ENCODE results near the gene C17orf114.

Gene C17orf114

DNA sequence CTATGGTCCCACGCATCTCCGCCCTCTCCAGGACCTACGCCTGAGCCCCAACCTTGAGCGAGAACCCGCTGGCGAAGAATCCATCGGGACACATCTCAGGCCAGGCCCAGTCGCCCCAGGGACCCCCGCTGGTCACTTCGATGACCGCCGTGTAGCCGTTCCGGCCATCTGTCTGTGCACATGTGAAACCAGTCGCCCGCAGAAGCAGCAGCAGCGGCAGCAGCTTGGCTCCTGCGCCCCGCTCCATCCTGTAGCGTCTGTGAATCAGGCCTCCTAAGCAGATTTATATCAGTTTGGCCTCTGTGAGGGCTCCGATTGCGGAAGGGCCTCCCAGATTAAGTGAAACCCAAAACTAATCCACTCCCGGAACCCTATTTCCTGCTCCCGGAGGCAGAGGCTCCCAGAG is 16.0 kb downstream of the C17orf114 start, which contains the start of gene VMO1:
Gene VMO1, minus strand, starts transcription at position 259 of the 406 bp plus-strand sequence. Its CDS starts 12 bp downstream, at position 247.
- DNase-seq = no peak

DNA sequence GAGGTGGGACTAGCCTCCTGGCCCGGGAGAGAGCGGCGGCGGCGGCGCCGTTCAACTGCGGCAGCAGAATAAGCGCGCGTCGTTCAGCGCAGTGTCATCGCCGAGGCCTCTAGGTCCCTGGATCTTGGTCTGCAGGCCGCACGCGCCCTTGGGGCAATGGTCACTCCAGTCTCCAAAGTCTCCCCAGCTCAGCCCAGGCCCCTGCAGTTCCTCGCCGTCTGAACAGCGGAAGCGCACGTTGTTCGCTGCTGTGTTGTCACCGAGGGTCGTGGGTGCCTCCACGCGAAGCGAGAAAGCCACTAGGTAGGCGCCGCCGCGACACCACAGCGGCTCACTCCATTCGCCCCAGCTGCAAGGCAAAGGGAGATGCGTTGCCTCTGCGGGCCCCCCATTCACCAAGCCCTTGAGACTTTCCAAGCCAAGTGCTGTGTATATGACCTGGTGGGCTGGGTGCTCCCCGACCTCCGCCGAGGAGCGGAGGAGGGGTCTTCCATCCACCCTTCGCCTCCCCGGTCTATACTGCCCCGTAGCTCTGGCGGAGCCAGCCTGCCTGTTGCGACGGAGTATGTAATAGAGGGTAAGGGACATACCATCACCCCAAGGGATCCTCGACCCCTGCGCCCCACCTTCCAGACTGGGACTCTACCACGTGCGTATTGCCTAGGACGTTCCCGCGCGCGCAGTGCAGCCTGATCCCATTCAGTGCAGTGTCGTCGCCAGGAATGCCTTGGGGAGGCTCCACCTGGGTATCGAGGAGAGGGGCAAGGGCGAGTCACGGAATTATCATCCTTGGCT is 16.6 kb downstream of the C17orf114 start:
- DNase-seq = no peak

DNA sequence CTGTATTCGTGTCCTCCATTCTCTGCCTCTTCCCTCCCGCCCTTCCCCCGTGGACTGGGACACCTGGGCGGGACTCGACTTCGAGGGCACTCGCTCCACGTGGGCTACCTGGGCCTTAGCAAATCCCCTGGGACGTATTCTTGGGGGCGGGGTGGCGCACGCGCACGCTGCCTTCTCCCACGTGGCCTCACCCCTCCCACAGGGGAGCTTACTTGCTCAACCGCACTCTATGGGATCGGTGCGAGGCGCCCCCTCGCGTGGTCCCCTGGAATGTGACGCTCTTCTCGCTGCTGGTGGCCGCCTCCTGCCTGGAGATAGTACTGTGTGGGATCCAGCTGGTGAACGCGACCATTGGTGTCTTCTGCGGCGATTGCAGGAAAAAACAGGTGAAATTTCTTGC is 19.5 kb downstream of the C17orf114 start:
- DNase-seq = no peak

DNA sequence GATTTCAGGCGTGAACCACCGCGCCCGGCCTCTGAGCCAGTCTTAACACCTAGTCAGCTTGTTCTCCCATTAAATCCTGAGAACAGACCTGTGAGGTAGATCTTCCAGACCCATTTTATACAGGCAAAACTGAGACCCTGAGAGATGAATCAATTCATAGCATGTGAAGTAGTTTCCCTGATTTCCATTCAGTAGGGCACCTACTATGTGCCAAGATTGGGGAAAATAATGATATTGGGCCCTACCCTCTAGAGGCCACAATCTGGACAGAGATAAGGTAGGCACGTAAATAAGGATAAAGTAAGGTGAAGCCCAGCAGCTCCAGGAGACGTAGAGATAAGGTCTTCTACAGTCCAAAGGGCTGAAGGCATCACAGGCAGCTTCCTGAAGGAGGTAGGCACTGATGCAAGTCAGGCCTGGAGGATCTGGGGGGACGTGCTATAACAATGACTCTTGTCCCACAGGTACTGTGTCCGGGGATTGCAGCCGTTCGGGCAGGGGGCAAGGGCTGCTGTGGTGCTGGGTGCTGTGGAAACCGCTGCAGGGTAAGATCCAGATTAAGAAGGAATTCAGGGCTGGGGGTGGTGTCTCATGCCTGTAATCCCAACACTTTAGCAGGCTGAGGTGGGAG is 21.7 kb downstream of the C17orf114 start:
- DNase-seq = no peak

DNA sequence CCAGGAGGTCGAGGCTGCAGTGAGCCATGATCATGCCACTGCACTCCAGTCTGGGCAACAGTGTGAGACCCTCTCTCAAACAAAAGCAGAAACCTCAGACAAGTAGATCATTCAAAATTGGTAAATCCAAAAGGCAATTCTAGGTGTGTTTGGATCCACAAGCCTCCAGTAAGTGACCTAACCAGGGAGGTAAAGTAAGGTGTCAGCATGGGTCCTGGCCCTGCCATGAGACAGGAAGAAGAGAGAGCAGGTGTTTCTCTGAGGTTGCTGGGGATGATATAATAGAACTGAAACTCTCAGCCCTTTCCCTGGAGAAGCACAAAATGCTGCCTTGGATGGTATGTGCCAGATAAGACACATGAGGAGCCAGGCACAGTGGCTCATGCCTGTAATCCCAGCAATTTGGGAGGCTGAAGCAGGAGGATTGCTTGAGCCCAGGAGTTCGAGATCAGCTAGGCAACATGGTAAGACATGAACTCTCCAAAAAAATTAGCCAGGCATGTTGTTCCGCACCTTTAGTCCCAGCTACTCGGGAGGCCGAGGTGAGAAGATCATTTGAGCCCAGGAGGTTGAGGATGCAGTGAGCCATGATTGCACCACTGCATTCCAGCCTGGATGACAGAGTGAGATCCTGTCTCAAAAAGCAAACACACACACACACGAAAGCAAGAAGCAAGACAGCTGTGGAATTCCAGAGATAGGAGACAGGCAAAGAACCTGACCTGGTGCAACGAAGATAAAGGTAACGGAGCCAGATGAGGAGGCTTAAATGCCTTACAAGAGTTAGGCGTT is 24.0 kb downstream of the C17orf114 start:
- DNase-seq = no peak

DNA sequence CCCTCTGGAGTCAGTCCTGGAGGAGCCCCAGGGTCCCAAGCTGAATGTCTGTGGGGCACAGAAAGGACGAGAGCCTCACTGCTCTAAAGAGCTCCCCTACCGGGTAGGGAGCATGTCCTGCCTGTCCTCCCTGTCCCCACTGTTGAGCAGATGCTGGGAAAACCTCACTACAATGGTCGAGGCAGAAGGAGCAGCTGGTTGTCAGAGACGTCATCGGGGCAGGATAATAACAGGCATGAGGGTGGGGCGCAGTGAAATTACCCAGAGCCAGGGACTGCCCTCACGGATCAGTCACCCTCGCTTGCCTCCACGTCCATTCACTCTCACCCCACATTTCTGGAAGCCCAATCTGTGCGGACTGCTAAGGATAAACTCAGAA is 29.9 kb downstream of the C17orf114 start:
- no peak for DNase-seq

DNA sequence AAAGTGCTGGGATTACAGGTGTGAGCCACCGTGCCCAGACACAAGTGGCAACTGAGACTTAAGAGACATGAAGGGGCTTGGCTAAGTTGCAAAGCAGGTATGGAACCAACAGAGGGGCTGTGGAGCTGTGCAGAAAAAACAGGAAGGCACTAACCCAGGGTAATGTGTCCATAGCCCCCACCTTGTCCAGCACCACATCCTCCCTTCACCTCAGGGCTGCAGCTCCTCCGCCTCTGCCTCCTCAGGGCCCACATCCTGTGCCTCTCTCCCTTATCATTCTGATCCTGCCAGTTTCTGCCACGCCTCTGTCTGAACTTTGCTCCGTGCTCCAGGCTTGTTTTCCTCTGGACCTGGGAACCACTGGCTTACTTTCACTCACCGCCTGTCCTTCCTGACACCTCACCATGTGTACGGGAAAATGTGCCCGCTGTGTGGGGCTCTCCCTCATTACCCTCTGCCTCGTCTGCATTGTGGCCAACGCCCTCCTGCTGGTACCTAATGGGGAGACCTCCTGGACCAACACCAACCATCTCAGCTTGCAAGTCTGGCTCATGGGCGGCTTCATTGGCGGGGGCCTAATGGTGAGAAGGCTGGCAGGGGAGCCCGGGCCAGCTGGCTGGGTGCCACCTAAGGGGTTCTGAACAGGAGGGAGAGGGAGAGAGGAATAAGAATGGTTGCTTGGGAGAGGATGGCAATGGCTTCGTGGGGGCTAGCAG is 30.5 kb downstream of the C17orf114 start, which contains the start of gene TM4SF5:
Gene TM4SF5, plus strand, starts transcription at position 368 of the 716 bp plus-strand sequence. Its CDS starts 37 bp downstream, at position 405.
- no peak for DNase-seq

DNA sequence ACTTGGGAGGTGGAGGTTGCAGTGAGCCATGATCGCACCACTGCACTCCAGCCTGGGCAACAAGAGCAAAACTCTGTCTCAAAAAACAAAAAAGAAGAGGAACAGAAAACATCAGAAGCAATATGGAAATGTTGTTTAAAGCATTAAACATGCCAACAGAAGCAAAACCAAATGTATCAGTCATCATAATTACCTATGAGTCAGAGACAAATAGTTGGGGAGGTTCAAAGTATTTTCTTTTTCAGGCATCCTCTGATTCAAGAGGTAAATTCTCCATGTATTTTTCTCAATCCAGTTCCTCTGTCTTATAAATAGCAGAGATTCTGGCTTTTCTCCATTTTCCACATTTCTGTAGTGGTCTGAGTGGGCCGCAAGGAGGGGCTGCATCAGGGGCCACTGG is 32.5 kb downstream of the C17orf114 start:
- DNase-seq = no peak

DNA sequence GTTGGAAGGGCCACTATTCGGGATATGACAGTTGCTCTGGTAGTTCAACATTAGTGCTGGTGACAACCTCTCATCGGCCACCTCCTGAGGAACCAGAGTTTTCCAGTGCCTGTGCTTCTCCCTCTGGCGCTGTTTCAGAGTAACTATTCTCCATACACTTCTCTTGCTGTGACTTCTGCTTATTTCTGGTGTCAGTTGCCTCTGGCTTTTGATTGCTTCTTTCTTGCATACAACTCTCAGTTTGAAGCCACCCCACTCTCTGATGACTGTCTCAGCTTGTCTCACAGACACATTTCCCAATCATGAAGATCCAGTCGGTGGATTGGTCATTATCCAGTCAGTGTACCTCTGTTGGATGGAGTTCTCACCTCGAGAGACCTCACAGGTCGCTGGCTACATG is 33.8 kb downstream of the C17orf114 start:
- no peak for DNase-seq

DNA sequence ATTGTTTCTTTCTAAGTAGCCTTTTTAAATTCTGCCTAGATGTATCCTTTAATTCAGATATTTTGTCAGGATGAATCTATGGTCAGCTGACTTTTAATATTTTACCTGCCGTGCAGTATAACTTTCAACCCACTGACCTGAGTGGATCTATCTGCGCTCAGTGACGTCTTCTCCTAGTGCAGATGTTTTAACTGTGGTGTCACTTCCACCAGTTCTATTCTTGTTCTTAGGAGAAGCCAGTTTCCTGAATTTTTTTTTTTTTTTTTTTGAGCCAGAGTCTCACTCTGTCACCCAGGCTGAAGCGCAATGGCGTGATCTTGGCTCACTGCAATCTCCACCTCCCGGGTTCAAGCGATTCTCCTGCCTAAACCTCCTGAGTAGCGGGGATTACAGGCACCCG is 35.4 kb downstream of the C17orf114 start:
- DNase-seq = no peak

DNA sequence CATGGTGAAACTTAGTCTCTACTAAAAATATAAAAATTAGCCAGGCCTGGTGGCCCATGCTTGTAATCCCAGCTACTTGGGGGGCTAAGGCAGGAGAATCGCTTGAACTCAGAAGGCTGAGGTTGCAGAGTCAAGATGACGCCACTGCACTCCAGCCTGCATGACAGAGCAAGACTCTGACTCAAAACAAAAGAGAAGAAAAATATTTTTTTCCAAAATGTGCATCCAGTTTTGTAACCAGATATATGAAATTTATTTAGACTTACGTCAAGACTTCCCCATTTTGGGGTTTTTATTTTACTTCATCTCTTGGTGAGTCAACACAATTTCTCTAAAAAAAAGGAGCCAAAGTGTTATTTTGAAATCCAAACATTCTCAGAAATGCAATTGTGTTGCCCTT is 35.9 kb downstream of the C17orf114 start:
- DNase-seq = no peak

DNA sequence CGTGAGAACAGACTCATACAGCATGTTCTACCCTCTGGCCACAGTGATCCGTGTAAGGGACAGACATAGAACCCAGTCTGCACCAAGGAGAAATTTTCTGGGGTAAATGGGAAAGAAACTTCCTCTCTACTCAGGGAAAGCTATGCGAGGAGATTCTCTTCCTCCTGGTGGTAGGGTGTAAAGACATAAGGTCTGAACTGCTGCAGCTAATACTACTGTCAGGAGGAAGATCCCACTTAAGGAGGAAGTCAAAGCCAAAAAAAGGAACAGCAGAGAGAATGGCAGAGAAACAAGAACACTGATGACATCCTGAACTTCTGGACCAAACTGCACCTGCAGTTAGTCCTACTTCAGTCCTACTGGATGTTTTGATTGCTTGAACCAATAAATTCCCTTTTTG is 37.5 kb downstream of the C17orf114 start:
- DNase-seq = no peak

DNA sequence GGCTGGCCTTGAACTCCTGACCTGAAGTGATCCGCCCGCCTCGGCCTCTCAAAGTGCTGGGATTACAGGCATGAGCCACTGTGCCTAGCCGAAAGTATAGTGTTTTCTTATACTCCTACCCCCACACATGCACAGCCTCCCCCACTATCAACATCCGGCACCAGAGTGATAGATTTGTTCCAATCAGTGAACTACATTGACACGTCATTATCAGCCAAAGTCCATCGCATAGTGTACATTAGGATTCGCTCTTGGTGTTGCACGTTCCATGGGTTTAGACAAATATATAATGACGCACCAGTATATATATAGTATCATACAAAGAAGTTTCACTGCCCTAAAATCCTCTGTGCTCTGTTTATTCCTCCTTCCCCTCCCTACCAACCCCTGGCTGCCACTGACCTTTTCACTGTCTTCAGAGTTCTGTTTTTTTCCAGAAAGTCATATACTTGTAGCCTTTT is 42.3 kb downstream of the C17orf114 start:
- DNase-seq = no peak

DNA sequence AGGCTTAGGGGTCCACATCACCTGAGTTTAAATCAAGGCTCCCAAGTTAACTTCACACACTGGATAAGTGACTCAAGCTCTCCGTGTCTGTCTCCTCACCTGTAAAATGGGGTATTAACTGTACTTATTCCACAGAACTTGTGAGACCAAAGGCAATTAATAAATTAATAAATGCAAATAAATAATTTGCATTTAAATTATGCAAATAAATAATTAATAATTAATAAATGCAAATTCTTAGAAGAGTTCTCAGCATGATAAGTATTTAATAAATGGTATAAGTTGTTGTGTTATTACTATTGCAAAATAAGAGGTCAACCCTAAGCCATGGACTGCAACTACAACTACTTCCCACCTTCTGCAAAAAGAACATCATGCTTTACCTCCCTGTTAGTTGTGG is 48.7 kb downstream of the C17orf114 start:
- no peak for DNase-seq

DNA sequence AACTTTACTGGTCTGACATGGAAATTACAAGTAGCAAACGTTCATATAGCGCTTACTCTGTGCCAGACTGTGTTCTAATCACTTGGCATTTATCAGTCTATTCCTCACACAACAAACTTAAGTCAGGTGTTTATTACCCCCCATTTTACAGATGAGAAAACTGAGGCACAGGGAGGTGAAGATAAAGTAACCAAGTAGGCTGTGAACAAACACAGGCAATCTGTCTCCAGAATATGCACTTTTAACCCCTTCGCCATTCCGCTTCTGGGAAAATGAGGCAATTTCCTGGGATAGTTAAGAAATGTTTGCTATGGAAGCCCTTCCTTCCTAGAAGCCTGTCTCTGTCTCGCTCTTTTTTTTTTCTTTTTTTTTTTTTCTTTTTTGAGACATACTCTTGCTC is 50.2 kb downstream of the C17orf114 start:
- DNase-seq = no peak
